ENCODE data around the gene ZNF646.

Gene ZNF646

DNA sequence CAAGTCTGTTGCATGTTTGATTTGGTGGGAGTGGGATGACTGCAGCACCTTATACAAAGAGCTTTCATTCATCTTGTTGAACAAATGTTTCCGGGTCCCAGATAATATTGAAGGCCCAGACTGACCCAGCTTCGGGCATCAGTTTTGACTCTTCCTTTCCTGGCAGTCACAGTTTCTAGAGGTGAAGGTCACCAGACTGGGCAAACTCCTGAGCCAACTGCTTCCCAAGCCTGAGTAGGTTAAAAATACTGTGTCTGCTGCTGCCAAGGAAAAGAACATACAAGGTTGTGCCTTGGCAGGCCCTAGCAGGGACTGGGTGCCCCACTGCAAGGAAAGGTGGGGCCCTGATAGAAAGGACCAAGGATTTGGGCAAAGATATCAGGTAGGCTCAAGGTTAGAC lies 38.5 kb downstream of the ZNF646 start:
- DNase-seq (ENCODE audit: low read depth), result no peak
- TF ChIP-seq, protein P1, sequence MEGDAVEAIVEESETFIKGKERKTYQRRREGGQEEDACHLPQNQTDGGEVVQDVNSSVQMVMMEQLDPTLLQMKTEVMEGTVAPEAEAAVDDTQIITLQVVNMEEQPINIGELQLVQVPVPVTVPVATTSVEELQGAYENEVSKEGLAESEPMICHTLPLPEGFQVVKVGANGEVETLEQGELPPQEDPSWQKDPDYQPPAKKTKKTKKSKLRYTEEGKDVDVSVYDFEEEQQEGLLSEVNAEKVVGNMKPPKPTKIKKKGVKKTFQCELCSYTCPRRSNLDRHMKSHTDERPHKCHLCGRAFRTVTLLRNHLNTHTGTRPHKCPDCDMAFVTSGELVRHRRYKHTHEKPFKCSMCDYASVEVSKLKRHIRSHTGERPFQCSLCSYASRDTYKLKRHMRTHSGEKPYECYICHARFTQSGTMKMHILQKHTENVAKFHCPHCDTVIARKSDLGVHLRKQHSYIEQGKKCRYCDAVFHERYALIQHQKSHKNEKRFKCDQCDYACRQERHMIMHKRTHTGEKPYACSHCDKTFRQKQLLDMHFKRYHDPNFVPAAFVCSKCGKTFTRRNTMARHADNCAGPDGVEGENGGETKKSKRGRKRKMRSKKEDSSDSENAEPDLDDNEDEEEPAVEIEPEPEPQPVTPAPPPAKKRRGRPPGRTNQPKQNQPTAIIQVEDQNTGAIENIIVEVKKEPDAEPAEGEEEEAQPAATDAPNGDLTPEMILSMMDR (conservative IDR thresholded peaks at IDR 0.05; ENCODE audit: control insufficient read depth, insufficient read depth, low read depth, low read length), result no peak
- H3K4me3 ChIP-seq (ENCODE audit: control insufficient read depth, low read depth, low read length), result no peak overlapping the region

DNA sequence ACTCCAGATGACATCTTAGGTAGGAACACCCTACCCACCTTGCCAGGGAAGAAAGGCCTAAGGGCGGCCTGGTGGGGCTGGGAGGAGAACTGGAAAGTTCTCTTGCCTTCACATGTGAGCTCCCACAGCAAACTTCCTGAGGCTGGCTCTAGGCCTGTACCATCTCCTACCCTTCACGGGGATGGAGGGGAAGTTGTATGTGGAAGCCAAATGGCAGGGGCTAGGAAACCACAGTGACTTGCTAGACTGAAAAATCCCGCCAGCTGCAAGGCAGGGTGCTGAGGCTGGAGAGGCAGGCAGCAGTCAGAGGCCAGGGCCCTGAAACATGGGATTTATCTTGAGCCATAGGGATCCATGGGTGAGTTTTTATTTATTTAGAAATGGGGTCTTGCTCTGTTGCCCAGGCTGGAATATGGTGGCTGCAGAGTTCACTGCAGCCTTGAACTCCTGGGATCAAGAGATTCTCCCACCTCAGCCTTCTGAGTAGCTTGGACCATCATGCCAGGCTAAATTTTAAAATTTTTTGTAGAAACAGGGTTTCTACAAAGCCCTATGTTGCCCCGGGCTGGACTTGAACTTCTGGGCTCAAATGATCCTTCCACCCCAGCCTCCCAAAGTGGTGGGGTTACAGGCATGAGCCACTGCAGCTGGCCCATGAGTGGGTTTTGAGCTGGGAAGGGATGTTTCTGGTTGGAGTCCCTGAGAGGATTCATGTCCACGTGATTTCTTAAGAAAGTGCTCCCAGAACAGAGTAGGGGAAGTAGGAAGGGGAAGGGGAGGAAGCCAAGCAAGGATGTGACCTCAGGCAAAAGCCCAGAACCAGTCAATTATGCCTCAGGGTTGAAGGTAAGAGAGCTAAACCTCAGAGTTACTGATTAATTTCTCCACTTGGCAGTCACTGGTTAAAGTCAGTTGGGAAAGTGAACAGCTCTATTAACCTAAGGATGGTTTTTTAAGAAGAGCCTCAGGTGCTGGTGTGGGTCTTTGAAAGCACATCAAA lies 39.2 kb downstream of the ZNF646 start:
- DNase-seq (ENCODE audit: low read depth), result no peak

DNA sequence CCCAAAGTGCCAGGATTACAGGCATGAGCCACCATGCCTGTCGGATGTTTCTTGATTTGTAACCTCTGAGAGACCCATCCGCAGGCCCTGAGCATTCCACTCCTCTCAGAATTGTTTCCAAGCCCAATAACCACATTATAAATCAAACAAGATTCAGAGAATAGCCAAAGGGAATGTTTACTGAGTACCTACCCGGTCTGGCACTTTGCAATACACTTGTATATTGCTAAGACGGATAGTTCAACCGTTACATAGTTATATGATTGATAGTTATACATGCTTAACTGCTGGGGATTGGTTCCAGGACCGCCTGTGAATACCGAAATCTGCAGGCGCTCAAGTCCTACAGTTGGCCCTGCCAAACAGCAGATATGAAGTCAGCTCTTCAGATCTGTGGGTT lies 40.2 kb downstream of the ZNF646 start:
- no peak overlapping the region for H3K4me3 ChIP-seq (ENCODE audit: control insufficient read depth, low read depth, low read length)
- TF ChIP-seq, protein P1 (conservative IDR thresholded peaks at IDR 0.05; ENCODE audit: control insufficient read depth, insufficient read depth, low read depth, low read length), result no peak
- DNase-seq (ENCODE audit: low read depth), result peak; percentile 24

More for the DNA sequence above, 39.2 kb downstream of the ZNF646 start:
- no peak overlapping the region for H3K4me3 ChIP-seq (ENCODE audit: control insufficient read depth, low read depth, low read length)
- TF ChIP-seq, protein P1 (conservative IDR thresholded peaks at IDR 0.05; ENCODE audit: control insufficient read depth, insufficient read depth, low read depth, low read length), result no peak

DNA sequence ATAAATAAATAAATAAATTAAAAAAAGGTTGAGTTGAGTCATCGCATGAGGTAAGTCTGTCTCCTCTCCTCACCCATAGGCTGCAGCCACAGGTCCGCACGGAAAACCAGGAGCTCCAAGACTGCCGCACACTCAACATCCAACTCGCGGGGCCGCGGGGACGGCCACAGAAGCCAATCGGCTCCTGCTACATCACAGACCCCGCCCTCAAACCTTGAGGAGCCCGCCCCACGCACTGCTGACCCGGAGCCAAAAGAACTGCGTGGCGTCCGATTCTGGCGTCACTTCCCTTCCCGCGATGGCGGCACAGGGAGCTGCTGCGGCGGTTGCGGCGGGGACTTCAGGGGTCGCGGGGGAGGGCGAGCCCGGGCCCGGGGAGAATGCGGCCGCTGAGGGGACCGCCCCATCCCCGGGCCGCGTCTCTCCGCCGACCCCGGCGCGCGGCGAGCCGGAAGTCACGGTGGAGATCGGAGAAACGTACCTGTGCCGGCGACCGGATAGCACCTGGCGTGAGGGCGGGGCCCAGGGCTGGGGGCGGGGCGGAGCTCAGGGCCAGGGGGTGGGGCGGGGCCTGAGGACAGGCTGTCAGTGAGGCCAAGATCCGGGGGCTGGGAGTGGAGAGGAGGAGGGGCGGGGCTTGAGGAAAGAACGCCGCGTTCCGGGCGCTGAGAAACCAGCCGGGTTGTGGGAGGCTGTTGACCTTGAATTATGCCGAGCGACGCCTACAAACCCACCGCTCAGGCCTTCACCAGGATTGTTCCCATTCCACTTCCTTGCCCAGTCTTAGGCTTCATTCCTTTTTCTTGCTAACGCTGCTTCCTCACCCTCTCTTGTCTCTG lies 43.4 kb downstream of the ZNF646 start, which contains the start of gene KAT8:
Gene KAT8, plus strand, starts transcription at position 281 of the 839 bp plus-strand sequence. Its CDS starts 18 bp downstream, at position 299.
- DNase-seq (ENCODE audit: low read depth), result peak; percentile 97
- TF ChIP-seq, protein P1 (conservative IDR thresholded peaks at IDR 0.05; ENCODE audit: control insufficient read depth, insufficient read depth, low read depth, low read length), result no peak
- peak within 1 kb of the TSS; percentile 87 for H3K4me3 ChIP-seq (ENCODE audit: control insufficient read depth, low read depth, low read length)

DNA sequence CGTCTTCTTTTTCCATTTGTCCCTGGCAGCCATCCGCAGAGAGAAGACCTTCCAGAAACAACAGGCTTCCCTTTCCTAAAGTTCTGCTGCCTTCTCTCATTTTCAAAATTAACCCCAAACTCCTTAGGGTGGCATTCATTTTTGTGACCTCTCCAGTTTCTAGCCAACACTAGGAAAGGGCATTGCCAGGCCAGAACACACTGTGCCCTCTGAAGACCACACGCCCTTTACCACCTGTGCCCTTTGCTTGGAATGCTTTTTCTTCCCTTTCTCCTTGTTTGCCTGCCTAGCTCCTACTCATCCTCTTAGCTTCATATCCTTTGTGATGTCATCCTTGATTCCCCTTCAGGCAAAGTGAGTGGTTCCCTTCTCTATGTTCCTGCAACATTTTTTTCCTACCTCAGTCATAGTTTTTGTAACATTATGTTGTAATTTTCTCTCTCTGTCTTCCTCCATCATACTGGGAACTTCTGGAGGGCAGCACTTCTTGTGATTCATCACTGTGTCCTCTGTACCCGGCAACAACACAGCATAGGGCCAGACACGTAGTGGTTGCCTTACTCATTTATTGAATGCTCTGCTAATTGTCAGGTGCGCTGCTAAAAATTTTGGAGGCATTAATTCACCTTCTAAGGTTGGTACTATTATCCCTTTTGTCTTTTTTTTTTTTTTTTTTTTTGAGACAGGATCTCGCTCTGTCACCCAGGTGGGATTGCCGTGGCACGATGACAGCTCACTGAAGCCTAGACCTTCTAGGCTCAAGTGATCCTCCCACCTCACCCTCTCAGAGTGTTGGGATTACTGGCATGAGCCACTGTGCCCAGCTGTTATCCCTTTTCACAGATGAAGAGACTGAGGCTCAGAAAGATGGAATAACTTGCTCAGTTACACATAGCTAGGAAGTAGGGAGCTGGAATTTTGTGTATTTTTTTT lies 44.3 kb downstream of the ZNF646 start:
- TF ChIP-seq, protein P1 (conservative IDR thresholded peaks at IDR 0.05; ENCODE audit: control insufficient read depth, insufficient read depth, low read depth, low read length), result no peak
- peak; percentile 90 for DNase-seq (ENCODE audit: low read depth)
- H3K4me3 ChIP-seq (ENCODE audit: control insufficient read depth, low read depth, low read length), result peak overlapping the region; percentile 87
